Epithelial cell of prostate (primary cell): Measurements from ENCODE around the gene CASQ1.

Experiments
- DNase-seq: peaks from one replicate; pipeline ENCODE4 v3.0.0-alpha.2; 2011; ENCODE audit warnings: low read depth, low spot score
- H3K27ac ChIP-seq: fragments of 450-650 bp; 2 replicates; pipeline ENCODE4 v1.5.1; 2017; ENCODE audit warnings: mild to moderate bottlenecking

The CASQ1 gene

DNA sequence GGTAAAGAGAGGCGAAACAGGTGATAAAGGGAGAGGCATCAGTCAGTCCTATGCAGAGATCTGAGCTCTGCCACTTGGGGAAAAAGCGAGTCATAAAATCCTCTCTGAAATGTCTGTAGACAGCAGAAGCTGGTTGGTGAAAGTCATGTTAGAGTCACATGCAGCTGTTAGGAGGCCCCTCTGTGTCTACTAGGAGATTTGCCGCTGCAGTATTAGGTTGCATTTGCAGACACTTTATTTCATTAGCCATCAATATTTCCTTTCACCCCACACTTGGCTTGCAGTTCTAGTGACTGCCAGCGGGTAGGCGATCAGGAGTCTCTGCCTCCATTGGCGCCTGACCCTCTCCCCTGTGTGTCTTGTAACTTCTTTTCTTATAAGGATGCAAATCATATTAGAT is 22.8 kb upstream of the CASQ1 start:
- no peak overlapping the region for H3K27ac ChIP-seq
- no peak for DNase-seq

DNA sequence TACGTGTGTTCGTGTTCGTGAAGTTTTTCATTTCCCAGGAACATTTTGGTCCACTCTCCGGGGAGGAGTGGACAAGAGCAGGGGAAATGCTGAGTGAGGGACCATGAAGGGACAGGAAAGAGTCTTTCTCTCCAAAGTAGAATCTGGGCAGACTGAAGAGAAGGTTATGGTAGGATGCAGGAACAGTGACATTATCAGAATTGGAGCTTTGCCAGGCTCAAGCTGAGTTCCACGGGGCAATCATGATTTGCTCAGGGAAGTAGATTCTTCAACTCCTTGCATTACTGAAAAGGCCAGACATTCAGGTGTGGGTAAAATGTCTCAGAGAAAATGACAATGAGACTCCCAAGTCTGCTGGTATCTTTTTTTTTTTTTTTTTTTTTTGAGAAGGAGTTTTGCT is 22.4 kb upstream of the CASQ1 start:
- DNase-seq = no peak

GRCh38 chr1:160168609-160169369 is 21.6 kb upstream of the CASQ1 start:
- no peak for DNase-seq
- H3K27ac ChIP-seq = no peak overlapping the region

More for the DNA sequence above, 22.4 kb upstream of the CASQ1 start:
- no peak overlapping the region for H3K27ac ChIP-seq

DNA sequence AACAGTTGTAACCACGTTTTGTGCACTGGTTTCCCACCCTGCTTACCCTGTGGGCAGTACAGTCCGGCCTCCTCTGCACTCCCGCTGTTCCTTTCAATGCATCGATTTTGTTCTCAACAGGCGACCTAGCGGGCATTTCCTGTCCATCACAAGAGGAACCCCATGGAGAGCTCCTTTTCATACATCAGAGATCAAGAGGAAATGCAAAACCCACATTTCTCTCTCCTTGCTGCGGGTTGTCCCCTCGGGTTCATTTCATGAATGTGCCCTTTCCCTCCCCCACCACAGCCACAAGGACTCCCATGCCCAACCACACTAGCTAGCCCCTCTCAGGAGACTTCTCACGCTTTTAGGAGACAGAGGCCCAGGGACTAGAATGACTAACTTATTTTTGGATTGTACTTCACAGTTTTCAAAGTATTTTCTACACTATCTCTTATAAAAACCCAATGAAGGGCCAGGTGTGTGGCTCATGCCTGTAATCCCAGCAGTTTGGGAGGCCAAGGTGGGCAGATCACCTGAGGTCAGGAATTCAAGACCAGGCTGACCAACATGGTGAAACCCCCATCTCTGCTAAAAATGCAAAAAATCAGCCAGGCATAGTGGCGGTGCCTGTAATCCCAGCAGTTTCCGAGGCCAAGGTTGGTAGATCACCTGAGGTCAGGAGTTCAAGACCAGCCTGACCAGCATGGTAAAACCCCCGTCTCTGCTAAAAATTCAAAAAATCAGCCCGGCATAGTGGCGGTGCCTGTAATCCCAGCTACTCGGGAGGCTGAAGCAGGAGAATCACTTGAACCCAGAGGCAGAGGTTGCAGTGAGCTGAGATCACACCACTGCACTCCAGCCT is 20.6 kb upstream of the CASQ1 start:
- no peak overlapping the region for H3K27ac ChIP-seq
- DNase-seq = no peak

DNA sequence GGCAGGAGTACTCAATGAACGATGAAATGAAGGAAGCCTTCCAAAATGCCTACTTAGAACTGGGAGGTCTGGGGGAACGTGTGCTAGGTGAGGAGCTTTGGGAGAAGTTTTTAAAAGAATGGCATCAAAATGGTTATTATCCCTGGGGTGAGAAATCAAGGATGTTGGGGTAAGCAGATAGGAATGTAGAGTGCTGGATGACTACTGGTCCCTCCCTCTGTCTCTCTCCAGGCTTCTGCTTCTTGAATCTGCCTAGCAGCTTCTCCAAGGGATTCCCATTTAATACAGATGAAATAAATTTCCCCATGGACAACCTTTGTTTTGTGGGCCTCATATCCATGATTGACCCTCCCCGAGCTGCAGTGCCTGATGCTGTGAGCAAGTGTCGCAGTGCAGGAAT is 19.0 kb upstream of the CASQ1 start:
- no peak overlapping the region for H3K27ac ChIP-seq
- DNase-seq = no peak

DNA sequence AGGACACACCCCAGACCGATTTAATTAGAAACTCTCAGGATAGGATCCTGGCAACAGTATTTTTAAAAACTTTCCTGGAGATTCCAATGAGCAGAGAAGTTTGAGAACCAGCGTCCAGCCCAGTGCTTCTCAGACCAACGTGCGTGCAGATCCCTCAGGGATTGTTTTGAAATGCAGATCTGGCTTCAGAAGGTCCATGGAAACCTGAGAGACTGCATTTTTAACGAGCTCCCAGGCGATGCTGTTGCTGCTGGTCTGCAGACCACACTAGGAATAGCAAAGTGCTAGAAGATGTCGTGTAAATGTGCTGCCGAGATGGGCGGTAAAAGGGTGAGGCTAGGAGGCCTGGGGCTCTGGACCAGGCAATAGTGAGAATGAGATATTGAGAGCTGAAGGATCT is 18.4 kb upstream of the CASQ1 start:
- no peak for DNase-seq
- H3K27ac ChIP-seq = no peak overlapping the region

- no peak overlapping the region for H3K27ac ChIP-seq
- DNase-seq = no peak
Observed at GRCh38 chr1:160177231-160177630, 13.1 kb upstream of the CASQ1 start.

GRCh38 chr1:160177667-160178066 is 12.7 kb upstream of the CASQ1 start:
- no peak for DNase-seq
- H3K27ac ChIP-seq = no peak overlapping the region

GRCh38 chr1:160178731-160179130 is 11.6 kb upstream of the CASQ1 start:
- no peak overlapping the region for H3K27ac ChIP-seq
- DNase-seq = no peak

DNA sequence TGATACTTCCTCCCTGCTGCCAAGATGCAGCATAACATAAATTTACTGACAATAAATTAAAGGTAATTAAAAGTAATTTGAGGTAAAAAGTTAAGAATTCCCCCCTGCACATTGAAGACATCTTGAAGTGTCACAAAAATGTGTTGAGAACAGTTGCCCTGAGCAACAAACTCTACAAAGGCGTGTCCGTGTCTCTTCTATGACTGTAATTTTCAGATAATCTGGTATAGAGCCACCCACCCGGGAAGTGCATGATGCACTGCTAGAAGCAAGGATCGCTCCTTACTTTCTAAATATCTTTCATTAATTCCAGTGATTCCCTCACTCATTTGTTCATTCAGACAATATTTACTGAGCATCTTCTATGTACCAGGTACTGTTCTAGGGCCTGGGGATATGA is 11.0 kb upstream of the CASQ1 start:
- no peak for DNase-seq
- H3K27ac ChIP-seq = no peak overlapping the region

- no peak for DNase-seq
Observed at GRCh38 chr1:160186246-160186645, 4.1 kb upstream of the CASQ1 start.

GRCh38 chr1:160186729-160187128 is 3.6 kb upstream of the CASQ1 start:
- H3K27ac ChIP-seq = no peak overlapping the region
- no peak for DNase-seq

More at GRCh38 chr1:160186246-160186645, 4.1 kb upstream of the CASQ1 start:
- H3K27ac ChIP-seq = no peak overlapping the region

DNA sequence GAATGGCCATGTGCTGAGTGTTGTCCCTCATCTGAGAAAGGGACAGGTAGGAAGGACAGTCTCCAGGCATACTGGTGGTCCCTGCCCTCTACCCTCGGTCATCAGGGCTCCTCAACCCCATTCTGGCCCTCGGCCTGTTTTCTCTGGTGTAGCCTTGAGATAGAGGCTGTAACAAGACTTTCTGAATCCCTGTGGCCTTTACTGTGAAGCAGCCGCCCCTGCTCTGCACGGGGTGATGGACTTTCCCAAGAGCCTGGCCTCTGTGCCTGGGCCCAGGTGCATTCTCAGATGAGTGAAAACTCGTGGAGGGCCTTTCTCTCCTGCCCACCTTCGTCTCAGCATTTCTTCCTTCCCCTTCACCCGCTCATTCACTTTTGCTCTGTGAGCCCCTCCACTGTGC is 3.0 kb upstream of the CASQ1 start:
- DNase-seq = no peak
- no peak overlapping the region for H3K27ac ChIP-seq

DNA sequence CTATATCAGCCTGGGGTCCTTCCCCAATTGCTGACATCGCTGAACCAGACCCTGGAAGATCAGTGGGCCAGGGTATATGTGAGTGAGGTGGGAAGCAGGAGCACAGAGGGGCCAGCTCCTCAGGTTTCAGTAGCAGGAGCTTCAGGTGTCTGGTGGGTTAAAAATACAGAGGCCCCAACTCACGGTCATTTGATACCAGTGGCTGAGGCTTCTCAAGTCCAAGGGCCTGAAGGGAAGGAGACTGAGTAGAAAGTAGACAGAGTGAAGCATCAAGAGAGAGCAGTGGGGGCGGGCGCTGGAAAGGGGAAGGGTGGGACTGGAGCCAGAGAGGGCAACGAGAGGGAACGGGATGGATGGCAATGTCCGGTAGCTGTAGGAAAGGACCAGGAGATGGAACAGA is 2.0 kb upstream of the CASQ1 start:
- no peak for DNase-seq
- no peak overlapping the region for H3K27ac ChIP-seq

- no peak for DNase-seq
- no peak overlapping the region for H3K27ac ChIP-seq
Observed at GRCh38 chr1:160191756-160192155, 1.4 kb downstream of the CASQ1 start.

- no peak overlapping the region for H3K27ac ChIP-seq
- no peak for DNase-seq
Observed at GRCh38 chr1:160192234-160192633, 1.9 kb downstream of the CASQ1 start.

GRCh38 chr1:160193091-160193819 is 2.9 kb downstream of the CASQ1 start:
- DNase-seq = peak; percentile 18
- no peak overlapping the region for H3K27ac ChIP-seq

- DNase-seq = no peak
- no peak overlapping the region for H3K27ac ChIP-seq
Observed at GRCh38 chr1:160193832-160194736, 3.7 kb downstream of the CASQ1 start.

- no peak overlapping the region for H3K27ac ChIP-seq
- DNase-seq = no peak
Observed at GRCh38 chr1:160194737-160195059, 4.3 kb downstream of the CASQ1 start.

DNA sequence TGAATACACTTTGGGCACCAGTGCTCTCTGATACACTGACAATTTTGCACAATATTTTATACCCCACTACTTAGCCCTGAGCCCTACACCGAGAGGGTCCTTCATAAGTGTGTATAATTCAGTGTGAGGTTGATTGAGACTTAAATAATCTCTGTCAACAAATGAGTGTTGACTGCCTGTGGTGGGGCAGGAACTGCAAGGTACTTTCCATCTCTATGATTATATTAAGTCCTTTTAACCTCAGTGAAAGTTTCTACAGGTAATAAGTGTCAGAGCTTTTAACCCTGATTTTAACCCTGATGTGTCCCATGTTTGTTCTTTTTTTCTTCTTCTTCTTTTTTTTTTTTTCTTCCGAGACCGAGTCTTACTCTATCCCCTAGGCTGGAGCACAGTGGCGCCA is 5.8 kb downstream of the CASQ1 start:
- no peak for DNase-seq
- no peak overlapping the region for H3K27ac ChIP-seq
